Keratinocyte (primary cell): ENCODE measurements around the gene ASAP3. TPM values are rescaled to one million over a fixed set of nuclear protein-coding genes. Genes with fewer than 3 reads are reported as not detected.

Source experiments
- DNase-seq: peaks from one replicate; pipeline ENCODE4 v3.0.0-alpha.2; 2011; ENCODE audit warnings: low read depth, missing footprints, low spot score
- FAIRE-seq: peaks from 2 replicates; lab custom pipeline; 2011; peaks lifted over from hg19 to GRCh38; lab: Jason Lieb, UNC
- H2AFZ ChIP-seq: 2 replicates; pipeline ENCODE4 v1.6.0; 2012; ENCODE audit warnings: low read length, control low read depth, inconsistent platforms; ENCODE audit not compliant: control insufficient read depth
- H3K27ac ChIP-seq: 2 replicates; pipeline ENCODE4 v1.5.1; 2011; ENCODE audit warnings: low read length; ENCODE audit not compliant: control insufficient read depth, insufficient read depth
- H3K27me3 ChIP-seq: 3 replicates; pipeline ENCODE4 v1.6.0; 2011; ENCODE audit warnings: low read length; ENCODE audit not compliant: control insufficient read depth, insufficient read depth; ENCODE audit errors: extremely low read depth
- H3K36me3 ChIP-seq, 2 experiments: 2 replicates in 1 of 2; 3 replicates in 1 of 2; pipeline ENCODE4 v1.5.1; 2011; ENCODE audit warnings: low read length in 2 of 2, mild to moderate bottlenecking in 1 of 2; ENCODE audit not compliant: control insufficient read depth in 2 of 2, insufficient read depth in 2 of 2; ENCODE audit errors: extremely low read depth in 1 of 2
- H3K4me1 ChIP-seq: 3 replicates; pipeline ENCODE4 v1.5.1; 2011; ENCODE audit warnings: low read length; ENCODE audit not compliant: control insufficient read depth, insufficient read depth; ENCODE audit errors: extremely low read depth
- H3K4me2 ChIP-seq: 3 replicates; pipeline ENCODE4 v1.6.0; 2011; ENCODE audit warnings: low read depth, low read length; ENCODE audit not compliant: control insufficient read depth, insufficient read depth; ENCODE audit errors: extremely low read depth
- H3K4me3 ChIP-seq, 3 experiments: fragments of 200-600 bp in 1 of 3; sonication (generic) in 1 of 3; 2 replicates in 2 of 3; 3 replicates in 1 of 3; pipeline ENCODE4 v1.5.1; 2011 to 2016; ENCODE audit warnings: low read length in 3 of 3, mild to moderate bottlenecking in 3 of 3, control low read depth in 2 of 3, inconsistent platforms in 1 of 3, low read depth in 1 of 3, mixed read lengths in 1 of 3, mixed run types in 1 of 3, moderate library complexity in 1 of 3; ENCODE audit not compliant: control insufficient read depth in 2 of 3, insufficient read depth in 2 of 3; ENCODE audit errors: extremely low read depth in 1 of 3
- H3K79me2 ChIP-seq: 2 replicates; pipeline ENCODE4 v1.6.0; 2012; ENCODE audit warnings: low read length; ENCODE audit not compliant: control insufficient read depth, insufficient read depth
- H3K9ac ChIP-seq: 3 replicates; pipeline ENCODE4 v1.6.0; 2011; ENCODE audit warnings: low read length; ENCODE audit not compliant: control insufficient read depth, insufficient read depth; ENCODE audit errors: extremely low read depth
- H3K9me1 ChIP-seq: 3 replicates; pipeline ENCODE4 v1.6.0; 2011; ENCODE audit warnings: low read length; ENCODE audit not compliant: control insufficient read depth, insufficient read depth; ENCODE audit errors: extremely low read depth
- H3K9me3 ChIP-seq: 2 replicates; pipeline ENCODE4 v1.5.1; 2012; ENCODE audit warnings: low read depth, low read length; ENCODE audit not compliant: control insufficient read depth
- H4K20me1 ChIP-seq: 3 replicates; pipeline ENCODE4 v1.6.0; 2011; ENCODE audit warnings: low read length; ENCODE audit not compliant: control insufficient read depth, insufficient read depth; ENCODE audit errors: extremely low read depth
- EZH2 ChIP-seq: IDR thresholded peaks from one replicate; pipeline ENCODE4 v1.6.1; 2012; ENCODE audit warnings: inconsistent platforms, mild to moderate bottlenecking, low read length, moderate library complexity
- dilution Hi-C: fragments of 300-500 bp; cut with MboI; formaldehyde crosslinking; loops from one replicate; pipeline ENCODE4 v1.7.0; 2020; ENCODE audit warnings: low sequenced_read_pairs; ENCODE audit not compliant: extremely low pct_ligation_motif_present
- polyA plus RNA-seq, 5 experiments: library from polyadenylated mRNA; depleted of rRNA in 3 of 5; stranded (reverse) in 3 of 5; stranded (forward) in 1 of 5; unstranded in 1 of 5; fragments of >200 nt; gene quantifications; 1 replicate in 1 of 5; 2 replicates in 3 of 5; 3 replicates in 1 of 5; pipeline versions ENCODE4 v1.2.1 to v1.2.3, GENCODE V29; 2011 to 2012; ENCODE audit warnings: missing spikeins in 2 of 5, low read depth in 1 of 5, low replicate concordance in 1 of 5
- TF ChIP-seq, protein P1 (sequence below), 3 experiments: IDR thresholded peaks in 1 of 3; conservative IDR thresholded peaks in 1 of 3; optimal IDR thresholded peaks in 1 of 3; 2 replicates in 2 of 3; 3 replicates in 1 of 3; pipeline versions ENCODE3 to v1.5.1; 2011; ENCODE audit warnings: low read length in 3 of 3, mild to moderate bottlenecking in 3 of 3, moderate library complexity in 2 of 3, control low read depth in 1 of 3, inconsistent platforms in 1 of 3; ENCODE audit not compliant: insufficient read depth in 2 of 3; ENCODE audit errors: extremely low read depth in 1 of 3

The ASAP3 gene
- polyA plus RNA-seq, 1 donor (not counting 4 experiments of a cell fraction or from before 2014, with no cell fraction given), result 11.4 TPM

DNA sequence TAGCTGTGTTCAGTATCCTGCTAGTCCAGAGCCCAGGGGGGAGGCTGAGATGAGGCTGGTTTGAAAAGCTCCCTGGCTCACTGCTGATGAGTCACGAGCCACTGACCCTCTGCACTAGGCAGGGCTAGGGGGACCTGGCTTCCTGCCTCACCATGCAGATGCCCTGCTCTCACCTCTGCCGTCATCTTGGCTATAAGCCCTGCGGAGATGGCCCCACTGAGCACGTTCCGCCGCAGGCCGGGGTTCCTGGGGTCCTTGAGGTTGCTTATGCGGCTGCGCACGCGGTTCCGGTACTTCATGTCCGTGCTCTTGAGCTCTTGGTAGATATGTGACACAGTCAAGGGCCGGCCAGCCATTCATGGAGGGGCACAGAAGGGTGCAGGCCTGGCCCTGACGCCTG is 90.3 kb downstream of the ASAP3 start:
- Histone ChIP-seq H3K27ac (no peak overlapping the region), H2AFZ (no peak overlapping the region), H4K20me1 (no peaks in the 10 kb centered on the region), H3K4me1 (peaks cover 3% of the 10 kb centered on the region), H3K9me3 (no peaks in the 10 kb centered on the region), H3K4me3 (no peak overlapping the region), H3K36me3 (no peaks in the 10 kb centered on the region), H3K4me2 (no peak overlapping the region), H3K27me3 (no peaks in the 10 kb centered on the region), H3K9ac (no peak overlapping the region), H3K79me2 (no peaks in the 10 kb centered on the region), H3K9me1 (no peaks in the 10 kb centered on the region)
- DNase-seq (no peak), FAIRE-seq (no peak)
- TF ChIP-seq, protein P1, sequence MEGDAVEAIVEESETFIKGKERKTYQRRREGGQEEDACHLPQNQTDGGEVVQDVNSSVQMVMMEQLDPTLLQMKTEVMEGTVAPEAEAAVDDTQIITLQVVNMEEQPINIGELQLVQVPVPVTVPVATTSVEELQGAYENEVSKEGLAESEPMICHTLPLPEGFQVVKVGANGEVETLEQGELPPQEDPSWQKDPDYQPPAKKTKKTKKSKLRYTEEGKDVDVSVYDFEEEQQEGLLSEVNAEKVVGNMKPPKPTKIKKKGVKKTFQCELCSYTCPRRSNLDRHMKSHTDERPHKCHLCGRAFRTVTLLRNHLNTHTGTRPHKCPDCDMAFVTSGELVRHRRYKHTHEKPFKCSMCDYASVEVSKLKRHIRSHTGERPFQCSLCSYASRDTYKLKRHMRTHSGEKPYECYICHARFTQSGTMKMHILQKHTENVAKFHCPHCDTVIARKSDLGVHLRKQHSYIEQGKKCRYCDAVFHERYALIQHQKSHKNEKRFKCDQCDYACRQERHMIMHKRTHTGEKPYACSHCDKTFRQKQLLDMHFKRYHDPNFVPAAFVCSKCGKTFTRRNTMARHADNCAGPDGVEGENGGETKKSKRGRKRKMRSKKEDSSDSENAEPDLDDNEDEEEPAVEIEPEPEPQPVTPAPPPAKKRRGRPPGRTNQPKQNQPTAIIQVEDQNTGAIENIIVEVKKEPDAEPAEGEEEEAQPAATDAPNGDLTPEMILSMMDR (optimal IDR thresholded peaks at IDR 0.05 in 1 of 3, IDR thresholded peaks at IDR 0.05 in 1 of 3, conservative IDR thresholded peaks at IDR 0.05 in 1 of 3; ENCODE audit: extremely low read depth in 1 of 3, insufficient read depth in 2 of 3, low read length in 3 of 3), result no peak
- no peak for TF ChIP-seq EZH2
- dilution Hi-C loops, result no loop called here

DNA sequence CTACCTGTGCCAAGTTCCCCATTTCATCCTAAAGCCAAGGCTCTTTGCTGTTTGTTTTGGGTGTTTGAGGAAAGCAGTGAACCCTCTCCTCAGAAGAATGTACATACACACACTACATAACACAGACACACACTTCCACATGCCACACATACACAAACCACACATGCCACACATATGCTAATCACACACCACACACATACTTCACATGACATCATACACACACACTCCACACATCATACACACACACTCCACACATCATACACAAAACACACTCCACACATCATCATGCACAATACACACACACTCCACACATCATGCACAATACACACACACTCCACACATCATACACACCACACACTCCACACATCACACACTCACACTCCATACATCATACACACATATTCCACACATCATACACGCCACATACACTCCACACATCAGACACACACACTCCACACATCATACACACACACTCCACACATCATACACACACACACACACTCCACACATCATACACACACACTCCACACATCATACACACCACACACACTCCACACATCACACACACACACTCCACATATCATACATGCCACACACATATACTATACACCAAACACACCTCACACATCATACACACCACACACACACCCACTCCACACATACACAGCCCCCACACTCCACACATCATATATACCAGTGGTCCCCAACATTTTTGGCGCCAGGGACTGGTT is 91.7 kb downstream of the ASAP3 start:
- no peak overlapping the region for H3K27ac ChIP-seq
- H3K9me1 ChIP-seq, result no peaks in the 10 kb centered on the region
- peak; percentile 59 for FAIRE-seq
- no peaks in the 10 kb centered on the region for H3K79me2 ChIP-seq
- H3K4me2 ChIP-seq, result no peak overlapping the region
- no peak overlapping the region for H2AFZ ChIP-seq
- H3K4me1 ChIP-seq, result peaks cover 3% of the 10 kb centered on the region
- H3K9ac ChIP-seq, result no peak overlapping the region
- dilution Hi-C loops, result no loop called here
- no peak for DNase-seq
- TF ChIP-seq, protein P1 (optimal IDR thresholded peaks at IDR 0.05 in 1 of 3, IDR thresholded peaks at IDR 0.05 in 1 of 3, conservative IDR thresholded peaks at IDR 0.05 in 1 of 3; ENCODE audit: extremely low read depth in 1 of 3, insufficient read depth in 2 of 3, low read length in 3 of 3), result no peak
- no peak for TF ChIP-seq EZH2
- no peaks in the 10 kb centered on the region for H3K9me3 ChIP-seq
- no peaks in the 10 kb centered on the region for H3K36me3 ChIP-seq
- no peaks in the 10 kb centered on the region for H4K20me1 ChIP-seq
- no peak overlapping the region for H3K4me3 ChIP-seq
- no peaks in the 10 kb centered on the region for H3K27me3 ChIP-seq
